HEK293T (cell line): ENCODE results near the gene PPP2R1B.

Experiments used
- CTCF ChIA-PET: fragments of 350-600 bp; formaldehyde crosslinking; extraction: SDS; loops from one replicate; lab custom pipeline; 2021; ENCODE audit warnings: antibody characterized with exemption, inconsistent platforms; lab: Yijun Ruan, JAX
- POLR2A ChIA-PET: fragments of 350-600 bp; formaldehyde crosslinking; extraction: SDS; loops from one replicate; lab custom pipeline; 2020; ENCODE audit warnings: antibody characterized with exemption, inconsistent platforms; lab: Yijun Ruan, JAX
- DNase-seq: peaks from one replicate; pipeline ENCODE4 v3.0.0; 2012; ENCODE audit warnings: mixed read lengths; ENCODE audit errors: extremely low spot score
- ARNT ChIP-seq: fragments of 450-650 bp; IDR thresholded peaks from 2 replicates; pipeline ENCODE4 v1.6.1; 2017; ENCODE audit warnings: mild to moderate bottlenecking
- CTBP1 ChIP-seq: fragments of 450-650 bp; IDR thresholded peaks from 2 replicates; pipeline ENCODE4 v1.6.1; 2016; ENCODE audit warnings: borderline replicate concordance
- FOXM1 ChIP-seq: fragments of 450-650 bp; IDR thresholded peaks from 2 replicates; pipeline ENCODE4 v1.6.1; 2017; ENCODE audit warnings: mild to moderate bottlenecking, borderline replicate concordance
- NFRKB ChIP-seq: fragments of 450-650 bp; IDR thresholded peaks from 2 replicates; pipeline ENCODE4 v1.6.1; 2016; ENCODE audit warnings: mild to moderate bottlenecking, moderate library complexity
- SUZ12 ChIP-seq: fragments of 450-650 bp; IDR thresholded peaks from 2 replicates; pipeline ENCODE4 v1.6.1; 2016; ENCODE audit warnings: mild to moderate bottlenecking

The PPP2R1B gene

DNA sequence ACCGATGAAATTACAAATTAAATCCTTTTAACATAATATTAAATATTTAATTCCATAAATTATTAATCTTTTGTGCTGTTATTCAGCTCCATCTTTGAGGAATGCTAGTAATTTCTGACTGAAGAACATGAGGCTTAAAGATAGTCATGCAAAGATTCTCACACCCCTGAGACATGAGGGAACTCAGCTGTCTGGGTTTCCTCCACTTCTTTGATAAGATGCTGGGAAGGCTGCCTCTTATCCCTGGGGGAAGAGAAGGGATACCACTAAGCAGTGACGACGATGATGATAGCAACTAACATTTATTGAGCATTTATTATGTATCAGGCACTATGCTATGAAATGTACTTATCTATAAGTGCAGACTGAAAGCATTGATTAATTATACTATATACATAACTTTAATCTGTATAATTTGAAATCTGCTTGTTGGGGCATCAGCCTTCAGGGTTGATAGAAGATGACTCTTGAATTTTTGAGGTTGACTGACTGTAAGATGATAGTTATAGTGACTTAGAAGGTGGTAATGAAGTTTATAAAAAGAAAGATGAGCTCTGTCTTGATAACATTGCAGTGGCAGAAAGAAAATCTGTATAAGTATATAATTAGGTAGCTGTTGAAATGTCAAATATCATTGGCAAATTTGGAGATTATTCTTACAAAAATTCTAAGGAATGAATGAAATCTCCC, 85.6 kb downstream of the PPP2R1B start:
- POLR2A ChIA-PET: no interaction called here
- TF ChIP-seq CTBP1: no peak
- no peak for TF ChIP-seq FOXM1
- TF ChIP-seq NFRKB: no peak
- no peak for TF ChIP-seq SUZ12
- no peak for TF ChIP-seq ARNT
- no peak for DNase-seq
- CTCF ChIA-PET: no interaction called here
